ENCODE results near the gene NUP58. TPM values are rescaled to one million over a fixed set of nuclear protein-coding genes. Genes with fewer than 3 reads are reported as not detected.
A peak's percentile ranks its signal among the peaks of the same experiment; 100 is the strongest.
"Not testable (repeated sequence)": the region's sequence is repeated elsewhere in the genome, so short reads cannot be mapped to it uniquely, and the experiment has no call there.

NUP58 gene
- total RNA-seq, 2 experiments from 2014 or later, result 137 to 142 TPM

GRCh38 chr13:25347151-25347550, 45.7 kb downstream of the NUP58 start:
- no peak overlapping the region for H3K4me3 Mint-ChIP-seq
- H3K36me3 Mint-ChIP-seq, result peaks cover 18% of the 10 kb centered on the region
- no peaks in the 10 kb centered on the region for H3K27me3 Mint-ChIP-seq
- DNase-seq, result no peak
- H3K4me1 Mint-ChIP-seq, result no peaks in the 10 kb centered on the region
- no peaks in the 10 kb centered on the region for H3K9me3 Mint-ChIP-seq
- no peak overlapping the region for H3K27ac Mint-ChIP-seq

- no peak for DNase-seq
- Mint-ChIP-seq H3K4me3 (no peak overlapping the region), H3K27ac (no peak overlapping the region), H3K27me3 (peaks cover 6% of the 10 kb centered on the region), H3K9me3 (no peaks in the 10 kb centered on the region), H3K36me3 (no peaks in the 10 kb centered on the region), H3K4me1 (no peaks in the 10 kb centered on the region)
Measured at GRCh38 chr13:25351404-25351803, 50.0 kb downstream of the NUP58 start.

- no peak overlapping the region for H3K27ac Mint-ChIP-seq
- no peaks in the 10 kb centered on the region for H3K4me1 Mint-ChIP-seq
Measured at GRCh38 chr13:25352230-25352629, 50.8 kb downstream of the NUP58 start.

GRCh38 chr13:25352806-25353205, 51.4 kb downstream of the NUP58 start:
- H3K4me3 Mint-ChIP-seq, result no peak overlapping the region
- no peaks in the 10 kb centered on the region for H3K36me3 Mint-ChIP-seq
- peaks cover 13% of the 10 kb centered on the region for H3K27me3 Mint-ChIP-seq

More at GRCh38 chr13:25352230-25352629, 50.8 kb downstream of the NUP58 start:
- Mint-ChIP-seq H3K27me3 (peaks cover 9% of the 10 kb centered on the region), H3K36me3 (no peaks in the 10 kb centered on the region), H3K4me3 (no peak overlapping the region), H3K9me3 (no peaks in the 10 kb centered on the region)
- no peak for DNase-seq

GRCh38 chr13:25353344-25353743, 51.9 kb downstream of the NUP58 start:
- Mint-ChIP-seq H3K36me3 (no peaks in the 10 kb centered on the region), H3K27ac (no peak overlapping the region), H3K9me3 (no peaks in the 10 kb centered on the region), H3K4me1 (no peaks in the 10 kb centered on the region), H3K4me3 (no peak overlapping the region), H3K27me3 (peaks cover 18% of the 10 kb centered on the region)
- DNase-seq, result no peak

More at GRCh38 chr13:25352806-25353205, 51.4 kb downstream of the NUP58 start:
- Mint-ChIP-seq H3K27ac (no peak overlapping the region), H3K4me1 (no peaks in the 10 kb centered on the region), H3K9me3 (no peaks in the 10 kb centered on the region)
- DNase-seq, result no peak

- Mint-ChIP-seq H3K4me3 (no peak overlapping the region), H3K27me3 (peaks cover 23% of the 10 kb centered on the region), H3K9me3 (no peaks in the 10 kb centered on the region), H3K27ac (no peak overlapping the region), H3K36me3 (no peaks in the 10 kb centered on the region), H3K4me1 (no peaks in the 10 kb centered on the region)
- no peak for DNase-seq
Measured at GRCh38 chr13:25354377-25354776, 53.0 kb downstream of the NUP58 start.

GRCh38 chr13:25360443-25360842, 59.0 kb downstream of the NUP58 start:
- H3K4me3 Mint-ChIP-seq, H3K27ac Mint-ChIP-seq, H3K9me3 Mint-ChIP-seq, DNase-seq, H3K36me3 Mint-ChIP-seq, H3K4me1 Mint-ChIP-seq: not testable (repeated sequence)
- peaks cover 30% of the 10 kb centered on the region for H3K27me3 Mint-ChIP-seq

GRCh38 chr13:25365720-25366235, 64.4 kb downstream of the NUP58 start:
- Mint-ChIP-seq H3K27ac (no peak overlapping the region), H3K36me3 (no peaks in the 10 kb centered on the region), H3K27me3 (peaks cover 45% of the 10 kb centered on the region), H3K9me3 (peaks cover 4% of the 10 kb centered on the region), H3K4me3 (no peak overlapping the region), H3K4me1 (no peaks in the 10 kb centered on the region)
- no peak for DNase-seq

- DNase-seq, result no peak
- Mint-ChIP-seq H3K27me3 (peaks cover 81% of the 10 kb centered on the region), H3K36me3 (no peaks in the 10 kb centered on the region), H3K27ac (no peak overlapping the region), H3K4me3 (peak overlapping the region; percentile 70), H3K9me3 (no peaks in the 10 kb centered on the region), H3K4me1 (peaks cover 9% of the 10 kb centered on the region)
Measured at GRCh38 chr13:25371158-25371874, 69.9 kb downstream of the NUP58 start.

- Mint-ChIP-seq H3K9me3 (no peaks in the 10 kb centered on the region), H3K4me1 (peaks cover 9% of the 10 kb centered on the region), H3K36me3 (no peaks in the 10 kb centered on the region), H3K27me3 (peaks cover 81% of the 10 kb centered on the region), H3K4me3 (peak within 1 kb of the TSS; percentile 70), H3K27ac (no peak within 1 kb of the TSS)
- peak; percentile 8 for DNase-seq
Measured at GRCh38 chr13:25371875-25372283, 70.5 kb downstream of the NUP58 start, which contains the start of gene ATP8A2. Gene ATP8A2, plus strand, starts transcription at chr13:25371974. Its CDS starts 239 bp downstream, at chr13:25372213.

- Mint-ChIP-seq H3K36me3 (no peaks in the 10 kb centered on the region), H3K27ac (no peak overlapping the region), H3K27me3 (peaks cover 74% of the 10 kb centered on the region), H3K4me3 (peak overlapping the region; percentile 30), H3K4me1 (peaks cover 9% of the 10 kb centered on the region), H3K9me3 (no peaks in the 10 kb centered on the region)
- no peak for DNase-seq
Measured at GRCh38 chr13:25372284-25373081, 71.1 kb downstream of the NUP58 start.

- Mint-ChIP-seq H3K27ac (no peak overlapping the region), H3K4me1 (peaks cover 9% of the 10 kb centered on the region), H3K27me3 (peaks cover 48% of the 10 kb centered on the region), H3K9me3 (no peaks in the 10 kb centered on the region), H3K36me3 (no peaks in the 10 kb centered on the region), H3K4me3 (no peak overlapping the region)
- DNase-seq, result peak; percentile 10
Measured at GRCh38 chr13:25375727-25376358, 74.4 kb downstream of the NUP58 start.

- no peak overlapping the region for H3K27ac Mint-ChIP-seq
- no peak for DNase-seq
- H3K27me3 Mint-ChIP-seq, result peaks cover 41% of the 10 kb centered on the region
- H3K4me1 Mint-ChIP-seq, result peaks cover 5% of the 10 kb centered on the region
- H3K9me3 Mint-ChIP-seq, result no peaks in the 10 kb centered on the region
- H3K4me3 Mint-ChIP-seq, result no peak overlapping the region
- H3K36me3 Mint-ChIP-seq, result no peaks in the 10 kb centered on the region
Measured at GRCh38 chr13:25377244-25377962, 76.0 kb downstream of the NUP58 start.

GRCh38 chr13:25378528-25378927, 77.1 kb downstream of the NUP58 start:
- no peaks in the 10 kb centered on the region for H3K36me3 Mint-ChIP-seq
- peaks cover 36% of the 10 kb centered on the region for H3K27me3 Mint-ChIP-seq
- H3K27ac Mint-ChIP-seq, result no peak overlapping the region
- H3K4me3 Mint-ChIP-seq, result no peak overlapping the region
- peaks cover 5% of the 10 kb centered on the region for H3K4me1 Mint-ChIP-seq
- H3K9me3 Mint-ChIP-seq, result no peaks in the 10 kb centered on the region
- no peak for DNase-seq
